NCI-H345 (cell line): Measurements from ENCODE around the gene FIS1.
"Not testable (repeated sequence)": the region's sequence is repeated elsewhere in the genome, so short reads cannot be mapped to it uniquely, and the experiment has no call there.

Source experiments
- DNase-seq: peaks from one replicate; lab custom pipeline; 2025; lab: John Stamatoyannopoulos, UW

Gene FIS1

GRCh38 chr7:101244375-101245146 lies at the start of gene FIS1:
Gene FIS1 (minus strand): TSS chr7:101245081. CDS start chr7:101245004, 77 bp downstream.
- peak; percentile 94 for DNase-seq

- no peak for DNase-seq
These were observed 49.4 kb upstream of the FIS1 start for GRCh38 chr7:101294039-101294831.

- not testable (repeated sequence) for DNase-seq
These were observed 48.5 kb upstream of the FIS1 start for GRCh38 chr7:101293069-101294021.

DNA sequence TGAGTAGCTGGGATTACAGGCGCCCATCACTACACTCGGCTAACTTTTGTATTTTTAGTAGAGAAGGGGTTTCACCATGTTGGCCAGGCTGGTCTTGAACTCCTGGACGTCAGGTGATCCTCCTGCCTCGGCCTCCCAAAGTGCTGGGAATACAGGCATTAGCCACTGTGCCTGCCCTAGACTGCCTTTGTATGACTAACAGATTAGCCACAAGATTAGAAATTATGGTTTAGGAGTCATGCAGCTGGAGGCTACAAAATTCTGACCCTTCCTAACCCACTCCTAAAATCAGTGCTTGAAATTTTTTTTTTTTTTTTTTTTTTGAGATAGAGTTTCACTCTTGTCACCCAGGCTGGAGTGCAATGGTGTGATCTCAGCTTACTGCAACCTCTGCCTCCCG lies 47.7 kb upstream of the FIS1 start:
- DNase-seq: not testable (repeated sequence)

DNA sequence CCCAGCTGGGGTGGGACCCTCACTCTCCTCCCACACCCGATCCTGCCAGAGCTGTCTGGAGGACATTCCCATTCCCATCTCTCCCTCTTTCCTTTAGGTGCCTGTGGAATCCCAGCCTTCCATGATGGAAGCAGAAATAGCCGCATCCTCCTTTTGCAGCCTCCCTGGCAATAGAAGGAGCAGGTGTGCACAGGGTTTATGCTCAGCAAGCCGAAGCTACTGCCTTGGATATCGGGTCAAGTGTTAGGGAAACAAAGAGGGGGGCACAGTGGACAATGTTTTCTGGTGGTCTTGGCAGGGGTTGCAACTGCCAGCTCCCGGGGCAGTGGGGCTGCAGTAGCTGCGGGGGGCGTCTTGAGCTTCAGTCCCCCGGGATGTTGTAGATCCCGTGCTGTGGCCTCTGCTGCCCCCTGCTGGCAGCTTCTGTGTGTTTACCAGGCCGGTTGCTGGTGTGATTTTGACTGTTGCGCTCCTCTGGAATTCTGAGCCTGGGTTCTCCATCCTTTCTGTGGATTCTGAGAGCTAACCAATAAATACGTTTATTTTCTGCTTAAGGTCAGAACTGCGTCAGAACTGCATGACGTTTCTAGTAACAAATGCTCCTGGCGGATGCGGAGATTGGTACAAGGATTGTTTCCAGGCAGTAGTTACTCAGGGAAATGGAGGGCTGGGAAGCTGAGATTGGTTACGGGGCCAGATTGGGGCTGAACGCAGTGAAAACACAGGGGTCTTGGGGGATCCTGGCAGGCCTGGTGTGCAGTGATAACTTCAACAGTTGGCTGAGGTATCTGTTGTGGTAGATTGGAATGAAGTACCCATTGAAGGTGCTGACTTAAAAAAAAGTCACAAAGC lies 45.5 kb upstream of the FIS1 start:
- peak; percentile 47 for DNase-seq

DNA sequence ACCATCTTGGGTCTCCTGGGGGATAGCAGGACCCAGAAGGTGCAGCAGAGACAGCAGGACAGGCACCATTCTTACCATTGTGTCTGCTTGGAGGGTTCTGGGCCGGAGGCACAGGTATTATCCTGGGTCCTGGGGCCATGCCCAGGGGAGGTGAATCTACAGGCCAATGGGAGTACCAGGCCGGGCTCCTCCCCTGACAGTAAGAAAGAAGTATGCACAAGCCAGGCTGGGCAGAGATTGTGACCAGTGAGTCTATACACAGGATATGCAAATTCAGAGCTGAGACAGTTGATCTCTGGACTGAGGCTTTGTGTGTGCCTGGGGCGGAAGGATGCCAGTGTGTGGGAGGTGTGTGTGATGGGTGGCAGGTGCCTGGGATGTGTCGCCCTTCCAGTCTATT lies 44.8 kb upstream of the FIS1 start:
- not testable (repeated sequence) for DNase-seq

- DNase-seq: no peak
These were observed 43.6 kb upstream of the FIS1 start for GRCh38 chr7:101288439-101288838.

DNA sequence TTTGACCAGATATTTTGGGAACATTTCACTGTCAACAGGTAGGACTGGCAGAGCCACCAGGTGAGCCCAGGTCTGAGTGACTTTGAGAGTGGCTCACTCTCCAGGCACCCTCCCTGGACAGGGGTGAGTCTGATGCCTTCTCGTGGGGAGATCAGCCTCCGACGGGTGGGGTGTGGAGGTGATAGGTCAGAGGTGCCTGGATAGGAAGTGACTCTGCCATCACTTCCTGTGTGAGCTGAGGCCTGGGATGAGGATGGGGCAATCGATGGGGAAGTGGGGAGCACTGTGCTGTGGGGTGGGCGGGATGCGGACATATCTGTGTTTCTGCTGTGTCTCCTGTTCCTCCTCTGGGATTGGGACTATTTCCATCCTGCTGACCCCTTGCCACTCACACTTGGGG lies 42.2 kb upstream of the FIS1 start:
- no peak for DNase-seq

DNA sequence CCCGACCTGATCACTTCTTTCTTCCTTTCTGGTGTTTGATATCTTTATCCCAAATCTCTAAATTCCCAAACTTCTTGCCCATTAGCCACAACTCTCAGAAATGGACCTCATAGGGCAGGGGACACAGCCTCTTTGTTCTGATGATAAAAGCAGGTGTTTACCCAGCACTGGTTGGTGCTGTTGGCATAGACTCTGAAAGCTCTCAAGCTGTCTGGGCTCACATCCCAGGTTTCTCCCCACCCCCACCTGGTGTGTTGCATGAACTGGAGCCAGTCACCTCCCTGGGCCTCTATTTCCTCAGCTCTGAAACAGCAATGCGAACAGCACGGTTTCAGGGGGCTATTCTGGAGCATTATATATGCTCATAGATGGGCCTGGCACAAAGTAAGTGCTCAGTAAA lies 41.0 kb upstream of the FIS1 start:
- DNase-seq: peak; percentile 2

- DNase-seq: no peak
These were observed 40.3 kb upstream of the FIS1 start for GRCh38 chr7:101285171-101285570.

- DNase-seq: not testable (repeated sequence)
These were observed 36.0 kb upstream of the FIS1 start for GRCh38 chr7:101280912-101281311.

GRCh38 chr7:101278461-101279292 lies 33.8 kb upstream of the FIS1 start:
- no peak for DNase-seq

DNA sequence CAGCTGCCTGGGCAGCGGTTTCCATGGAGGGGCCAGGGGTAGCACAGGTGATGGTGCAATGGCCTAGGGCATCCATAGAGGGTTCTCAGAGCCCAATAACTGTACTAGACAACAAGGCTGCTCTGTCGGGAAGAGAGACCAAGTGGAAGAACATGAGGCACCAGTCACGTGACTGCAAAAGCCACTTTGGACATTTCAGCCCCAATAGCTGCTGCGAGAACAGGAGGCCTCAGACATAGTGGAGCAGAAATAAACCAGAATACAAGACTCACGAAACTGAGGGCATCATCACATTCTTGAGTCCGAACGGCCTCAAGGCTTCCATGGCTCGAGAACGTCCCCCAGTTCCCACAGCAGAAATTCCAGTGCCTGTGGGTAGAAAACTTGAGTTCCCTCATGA lies 32.3 kb upstream of the FIS1 start:
- no peak for DNase-seq

- no peak for DNase-seq
These were observed 28.3 kb upstream of the FIS1 start for GRCh38 chr7:101273206-101273605.

GRCh38 chr7:101271021-101271420 lies 26.1 kb upstream of the FIS1 start:
- no peak for DNase-seq

DNA sequence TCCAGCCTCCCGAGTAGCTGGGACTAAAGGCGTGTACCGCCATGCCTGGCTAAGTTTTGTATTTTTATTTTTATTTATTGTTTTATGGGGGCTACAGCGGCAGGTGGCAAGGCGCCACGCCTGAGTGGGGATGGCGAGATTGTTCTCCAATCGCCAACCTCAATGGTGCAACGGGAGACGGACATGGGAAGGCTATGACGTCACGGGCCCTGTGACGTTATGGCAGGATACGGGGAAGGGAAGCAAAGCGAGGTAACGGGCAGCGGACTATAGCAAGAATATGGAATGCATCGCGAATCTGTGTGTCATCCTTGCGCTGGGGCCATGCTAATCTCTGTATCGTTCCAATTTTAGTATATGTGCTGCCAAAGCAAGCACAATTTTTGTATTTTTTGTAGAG lies 24.8 kb upstream of the FIS1 start:
- DNase-seq: no peak

GRCh38 chr7:101265622-101266516 lies 21.0 kb upstream of the FIS1 start:
- DNase-seq: no peak

- DNase-seq: not testable (repeated sequence)
These were observed 19.3 kb upstream of the FIS1 start for GRCh38 chr7:101264102-101264706.

- no peak for DNase-seq
These were observed 13.4 kb upstream of the FIS1 start for GRCh38 chr7:101258243-101258731.
